ENCODE results near the gene NHSL2.

DNA sequence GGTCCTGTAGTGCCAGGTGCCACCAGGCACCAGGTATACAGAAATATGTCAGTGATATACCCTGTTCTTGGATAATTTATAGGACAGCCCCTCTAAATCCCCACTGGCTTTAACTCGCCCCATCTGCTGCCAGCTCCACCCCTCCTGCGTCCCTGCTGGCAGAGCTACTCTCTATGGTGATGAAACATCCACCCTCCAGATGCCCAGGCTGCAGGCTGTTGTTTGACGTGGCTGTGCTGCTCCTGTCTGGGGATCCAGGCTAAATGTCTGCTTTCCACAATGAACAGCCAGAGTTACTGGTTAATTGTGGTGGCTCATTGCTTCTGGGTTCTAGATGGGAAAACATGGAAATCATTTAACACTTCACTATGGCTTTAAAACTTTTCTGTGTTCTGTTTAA lies 12.9 kb downstream of the NHSL2 start:
- TF ChIP-seq YY1 (IDR thresholded peaks at IDR 0.05; ENCODE audit: low read depth) (no peak), NRF1 (IDR thresholded peaks at IDR 0.05; ENCODE audit: low read depth, low read length) (no peak), GABPA (IDR thresholded peaks at IDR 0.05; ENCODE audit: low read depth) (no peak), TEAD4 (IDR thresholded peaks at IDR 0.05; ENCODE audit: borderline replicate concordance, insufficient read depth) (no peak), EP300 (IDR thresholded peaks at IDR 0.05; ENCODE audit: borderline replicate concordance in 1 of 2, low read depth in 1 of 2, low read length in 1 of 2) (no peak), POLR2AphosphoS5 (IDR thresholded peaks at IDR 0.05; ENCODE audit: low read depth, low read length) (no peak), CHD2 (IDR thresholded peaks at IDR 0.05; ENCODE audit: low read length, partially characterized antibody) (no peak), GATA2 (CRISPR knock-in tag; IDR thresholded peaks at IDR 0.05) (no peak), EZH2phosphoT487 (IDR thresholded peaks at IDR 0.05; ENCODE audit: borderline replicate concordance, low read depth) (no peak)
- TF ChIP-seq, protein P1, sequence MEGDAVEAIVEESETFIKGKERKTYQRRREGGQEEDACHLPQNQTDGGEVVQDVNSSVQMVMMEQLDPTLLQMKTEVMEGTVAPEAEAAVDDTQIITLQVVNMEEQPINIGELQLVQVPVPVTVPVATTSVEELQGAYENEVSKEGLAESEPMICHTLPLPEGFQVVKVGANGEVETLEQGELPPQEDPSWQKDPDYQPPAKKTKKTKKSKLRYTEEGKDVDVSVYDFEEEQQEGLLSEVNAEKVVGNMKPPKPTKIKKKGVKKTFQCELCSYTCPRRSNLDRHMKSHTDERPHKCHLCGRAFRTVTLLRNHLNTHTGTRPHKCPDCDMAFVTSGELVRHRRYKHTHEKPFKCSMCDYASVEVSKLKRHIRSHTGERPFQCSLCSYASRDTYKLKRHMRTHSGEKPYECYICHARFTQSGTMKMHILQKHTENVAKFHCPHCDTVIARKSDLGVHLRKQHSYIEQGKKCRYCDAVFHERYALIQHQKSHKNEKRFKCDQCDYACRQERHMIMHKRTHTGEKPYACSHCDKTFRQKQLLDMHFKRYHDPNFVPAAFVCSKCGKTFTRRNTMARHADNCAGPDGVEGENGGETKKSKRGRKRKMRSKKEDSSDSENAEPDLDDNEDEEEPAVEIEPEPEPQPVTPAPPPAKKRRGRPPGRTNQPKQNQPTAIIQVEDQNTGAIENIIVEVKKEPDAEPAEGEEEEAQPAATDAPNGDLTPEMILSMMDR (IDR thresholded peaks at IDR 0.05), result no peak
- TF ChIP-seq, protein P2, sequence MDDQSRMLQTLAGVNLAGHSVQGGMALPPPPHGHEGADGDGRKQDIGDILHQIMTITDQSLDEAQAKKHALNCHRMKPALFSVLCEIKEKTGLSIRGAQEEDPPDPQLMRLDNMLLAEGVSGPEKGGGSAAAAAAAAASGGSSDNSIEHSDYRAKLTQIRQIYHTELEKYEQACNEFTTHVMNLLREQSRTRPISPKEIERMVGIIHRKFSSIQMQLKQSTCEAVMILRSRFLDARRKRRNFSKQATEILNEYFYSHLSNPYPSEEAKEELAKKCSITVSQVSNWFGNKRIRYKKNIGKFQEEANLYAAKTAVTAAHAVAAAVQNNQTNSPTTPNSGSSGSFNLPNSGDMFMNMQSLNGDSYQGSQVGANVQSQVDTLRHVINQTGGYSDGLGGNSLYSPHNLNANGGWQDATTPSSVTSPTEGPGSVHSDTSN (IDR thresholded peaks at IDR 0.05), result no peak
- TF ChIP-seq, protein P3, sequence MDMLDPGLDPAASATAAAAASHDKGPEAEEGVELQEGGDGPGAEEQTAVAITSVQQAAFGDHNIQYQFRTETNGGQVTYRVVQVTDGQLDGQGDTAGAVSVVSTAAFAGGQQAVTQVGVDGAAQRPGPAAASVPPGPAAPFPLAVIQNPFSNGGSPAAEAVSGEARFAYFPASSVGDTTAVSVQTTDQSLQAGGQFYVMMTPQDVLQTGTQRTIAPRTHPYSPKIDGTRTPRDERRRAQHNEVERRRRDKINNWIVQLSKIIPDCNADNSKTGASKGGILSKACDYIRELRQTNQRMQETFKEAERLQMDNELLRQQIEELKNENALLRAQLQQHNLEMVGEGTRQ (IDR thresholded peaks at IDR 0.05; ENCODE audit: borderline replicate concordance, low read depth, low read length), result no peak
- TF ChIP-seq, protein P4, sequence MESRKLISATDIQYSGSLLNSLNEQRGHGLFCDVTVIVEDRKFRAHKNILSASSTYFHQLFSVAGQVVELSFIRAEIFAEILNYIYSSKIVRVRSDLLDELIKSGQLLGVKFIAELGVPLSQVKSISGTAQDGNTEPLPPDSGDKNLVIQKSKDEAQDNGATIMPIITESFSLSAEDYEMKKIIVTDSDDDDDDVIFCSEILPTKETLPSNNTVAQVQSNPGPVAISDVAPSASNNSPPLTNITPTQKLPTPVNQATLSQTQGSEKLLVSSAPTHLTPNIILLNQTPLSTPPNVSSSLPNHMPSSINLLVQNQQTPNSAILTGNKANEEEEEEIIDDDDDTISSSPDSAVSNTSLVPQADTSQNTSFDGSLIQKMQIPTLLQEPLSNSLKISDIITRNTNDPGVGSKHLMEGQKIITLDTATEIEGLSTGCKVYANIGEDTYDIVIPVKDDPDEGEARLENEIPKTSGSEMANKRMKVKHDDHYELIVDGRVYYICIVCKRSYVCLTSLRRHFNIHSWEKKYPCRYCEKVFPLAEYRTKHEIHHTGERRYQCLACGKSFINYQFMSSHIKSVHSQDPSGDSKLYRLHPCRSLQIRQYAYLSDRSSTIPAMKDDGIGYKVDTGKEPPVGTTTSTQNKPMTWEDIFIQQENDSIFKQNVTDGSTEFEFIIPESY (IDR thresholded peaks at IDR 0.05; ENCODE audit: borderline replicate concordance, low read depth), result no peak
- TF ChIP-seq, protein P5, sequence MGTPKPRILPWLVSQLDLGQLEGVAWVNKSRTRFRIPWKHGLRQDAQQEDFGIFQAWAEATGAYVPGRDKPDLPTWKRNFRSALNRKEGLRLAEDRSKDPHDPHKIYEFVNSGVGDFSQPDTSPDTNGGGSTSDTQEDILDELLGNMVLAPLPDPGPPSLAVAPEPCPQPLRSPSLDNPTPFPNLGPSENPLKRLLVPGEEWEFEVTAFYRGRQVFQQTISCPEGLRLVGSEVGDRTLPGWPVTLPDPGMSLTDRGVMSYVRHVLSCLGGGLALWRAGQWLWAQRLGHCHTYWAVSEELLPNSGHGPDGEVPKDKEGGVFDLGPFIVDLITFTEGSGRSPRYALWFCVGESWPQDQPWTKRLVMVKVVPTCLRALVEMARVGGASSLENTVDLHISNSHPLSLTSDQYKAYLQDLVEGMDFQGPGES (IDR thresholded peaks at IDR 0.05; ENCODE audit: low read depth, low read length), result no peak
